IPS-18c (cell line): ENCODE measurements around the gene TCF7.

ENCODE experiments used
- H3K4me3 ChIP-seq: 2 replicates; pipeline ENCODE4 v1.7.0; 2013; ENCODE audit warnings: low read depth, mild to moderate bottlenecking, low read length, moderate library complexity; ENCODE audit not compliant: insufficient read depth
- H3K9me3 ChIP-seq: one replicate; pipeline ENCODE4 v1.6.1; 2013; ENCODE audit warnings: mild to moderate bottlenecking, low read length, moderate library complexity; ENCODE audit not compliant: control insufficient read depth, insufficient read depth

TCF7 gene

GRCh38 chr5:134086225-134086942 lies 28.1 kb upstream of the TCF7 start:
- no peaks in the 10 kb centered on the region for H3K9me3 ChIP-seq
- H3K4me3 ChIP-seq, result no peak overlapping the region

GRCh38 chr5:134086943-134087305 lies 27.6 kb upstream of the TCF7 start:
- Histone ChIP-seq H3K4me3 (no peak overlapping the region), H3K9me3 (no peaks in the 10 kb centered on the region)

GRCh38 chr5:134088291-134088690 lies 26.2 kb upstream of the TCF7 start:
- H3K9me3 ChIP-seq, result no peaks in the 10 kb centered on the region
- H3K4me3 ChIP-seq, result no peak overlapping the region

GRCh38 chr5:134088994-134089560 lies 25.4 kb upstream of the TCF7 start:
- no peaks in the 10 kb centered on the region for H3K9me3 ChIP-seq

GRCh38 chr5:134090522-134090921 lies 24.0 kb upstream of the TCF7 start:
- Histone ChIP-seq H3K4me3 (no peak overlapping the region), H3K9me3 (no peaks in the 10 kb centered on the region)

More at GRCh38 chr5:134088994-134089560, 25.4 kb upstream of the TCF7 start:
- H3K4me3 ChIP-seq, result no peak overlapping the region; the same call in 1 of the 2 replicates

- no peaks in the 10 kb centered on the region for H3K9me3 ChIP-seq
- H3K4me3 ChIP-seq, result no peak overlapping the region
These were observed 22.8 kb upstream of the TCF7 start for GRCh38 chr5:134091626-134092121.

- no peak overlapping the region for H3K4me3 ChIP-seq
- H3K9me3 ChIP-seq, result no peaks in the 10 kb centered on the region
These were observed 21.6 kb upstream of the TCF7 start for GRCh38 chr5:134092875-134093274.

- no peaks in the 10 kb centered on the region for H3K9me3 ChIP-seq
- no peak overlapping the region for H3K4me3 ChIP-seq
These were observed 21.1 kb upstream of the TCF7 start for GRCh38 chr5:134093351-134093750.

GRCh38 chr5:134095293-134095692 lies 19.2 kb upstream of the TCF7 start:
- H3K4me3 ChIP-seq, result no peak overlapping the region
- no peaks in the 10 kb centered on the region for H3K9me3 ChIP-seq

GRCh38 chr5:134095887-134096589 lies 18.4 kb upstream of the TCF7 start:
- no peaks in the 10 kb centered on the region for H3K9me3 ChIP-seq
- H3K4me3 ChIP-seq, result no peak overlapping the region

- no peaks in the 10 kb centered on the region for H3K9me3 ChIP-seq
- no peak overlapping the region for H3K4me3 ChIP-seq
These were observed 17.2 kb upstream of the TCF7 start for GRCh38 chr5:134097211-134097749.

GRCh38 chr5:134098690-134099089 lies 15.8 kb upstream of the TCF7 start:
- Histone ChIP-seq H3K4me3 (no peak overlapping the region), H3K9me3 (no peaks in the 10 kb centered on the region)

- Histone ChIP-seq H3K9me3 (no peaks in the 10 kb centered on the region), H3K4me3 (no peak overlapping the region; the same call in 1 of the 2 replicates)
These were observed 15.1 kb upstream of the TCF7 start for GRCh38 chr5:134099288-134099872.

- peak overlapping the region; percentile 5; the same call in 1 of the 2 replicates for H3K4me3 ChIP-seq
- H3K9me3 ChIP-seq, result no peaks in the 10 kb centered on the region
These were observed 14.6 kb upstream of the TCF7 start for GRCh38 chr5:134099939-134100282.

- Histone ChIP-seq H3K4me3 (no peak overlapping the region), H3K9me3 (no peaks in the 10 kb centered on the region)
These were observed 14.0 kb upstream of the TCF7 start for GRCh38 chr5:134100283-134101091.

GRCh38 chr5:134101686-134102439 lies 12.6 kb upstream of the TCF7 start:
- Histone ChIP-seq H3K9me3 (no peaks in the 10 kb centered on the region), H3K4me3 (no peak overlapping the region)
